Osteocyte (in vitro differentiated cells): Measurements from ENCODE around the gene RNF103. TPM values are rescaled to one million over a fixed set of nuclear protein-coding genes. Genes with fewer than 3 reads are reported as not detected.

Experiments
- DNase-seq: peaks from one replicate; pipeline ENCODE4 v3.0.0; 2021; ENCODE audit warnings: mixed read lengths; ENCODE audit not compliant: unreplicated experiment; ENCODE audit errors: extremely low spot score
- H3K27ac Mint-ChIP-seq: one replicate; pipeline ENCODE4 v1.8.0; 2021; ENCODE audit warnings: mild to moderate bottlenecking, mixed read lengths; ENCODE audit not compliant: unreplicated experiment
- H3K27me3 Mint-ChIP-seq: one replicate; pipeline ENCODE4 v1.8.0; 2021; ENCODE audit warnings: mixed read lengths; ENCODE audit not compliant: unreplicated experiment
- H3K36me3 Mint-ChIP-seq: one replicate; pipeline ENCODE4 v1.8.0; 2021; ENCODE audit warnings: mixed read lengths; ENCODE audit not compliant: unreplicated experiment
- H3K4me1 Mint-ChIP-seq: one replicate; pipeline ENCODE4 v1.8.0; 2021; ENCODE audit warnings: mixed read lengths; ENCODE audit not compliant: unreplicated experiment
- H3K4me3 Mint-ChIP-seq: one replicate; pipeline ENCODE4 v1.8.0; 2021; ENCODE audit warnings: mild to moderate bottlenecking, moderate library complexity, mixed read lengths; ENCODE audit not compliant: unreplicated experiment
- H3K9me3 Mint-ChIP-seq: one replicate; pipeline ENCODE4 v1.8.0; 2021; ENCODE audit warnings: mixed read lengths; ENCODE audit not compliant: unreplicated experiment
- CTCF ChIP-seq: fragments of 200-600 bp; sonication (generic); IDR thresholded peaks from 2 replicates; pipeline ENCODE4 v1.5.0; 2021; ENCODE audit warnings: antibody characterized with exemption, mild to moderate bottlenecking, moderate library complexity
- total RNA-seq: library from RNA; stranded (reverse); gene quantifications from 2 replicates; pipeline ENCODE4 v1.2.1, GENCODE V29; 2021

Gene RNF103
- total RNA-seq, 1 donor from 2014 or later: 35.8 TPM

- H3K9me3 Mint-ChIP-seq: peaks cover 5% of the 10 kb centered on the region
- DNase-seq: peak; percentile 99
- TF ChIP-seq CTCF: no peak
- H3K36me3 Mint-ChIP-seq: no peaks in the 10 kb centered on the region
- peaks cover 22% of the 10 kb centered on the region for H3K4me1 Mint-ChIP-seq
- H3K27me3 Mint-ChIP-seq: peaks cover 11% of the 10 kb centered on the region
- H3K4me3 Mint-ChIP-seq: peak within 1 kb of the TSS; percentile 93
- peak within 1 kb of the TSS; percentile 99 for H3K27ac Mint-ChIP-seq
These were observed 60.6 kb downstream of the RNF103 start, which contains the start of gene CHMP3 for GRCh38 chr2:86562922-86563649. TSS of gene CHMP3 (minus strand) at chr2:86563443. CDS start at chr2:86563348, 95 bp downstream.

GRCh38 chr2:86562485-86562921, 61.2 kb downstream of the RNF103 start:
- H3K36me3 Mint-ChIP-seq: no peaks in the 10 kb centered on the region
- no peak for TF ChIP-seq CTCF
- peak overlapping the region; percentile 93 for H3K4me3 Mint-ChIP-seq
- peaks cover 5% of the 10 kb centered on the region for H3K9me3 Mint-ChIP-seq
- H3K27me3 Mint-ChIP-seq: peaks cover 11% of the 10 kb centered on the region
- peaks cover 22% of the 10 kb centered on the region for H3K4me1 Mint-ChIP-seq
- DNase-seq: no peak
- peak overlapping the region; percentile 99 for H3K27ac Mint-ChIP-seq

GRCh38 chr2:86557836-86558235, 65.8 kb downstream of the RNF103 start:
- Mint-ChIP-seq H3K36me3 (no peaks in the 10 kb centered on the region), H3K4me3 (no peak overlapping the region), H3K9me3 (no peaks in the 10 kb centered on the region), H3K27ac (no peak overlapping the region), H3K4me1 (peaks cover 15% of the 10 kb centered on the region), H3K27me3 (no peaks in the 10 kb centered on the region)
- no peak for DNase-seq
- no peak for TF ChIP-seq CTCF

- H3K9me3 Mint-ChIP-seq: no peaks in the 10 kb centered on the region
- peaks cover 4% of the 10 kb centered on the region for H3K36me3 Mint-ChIP-seq
- peaks cover 5% of the 10 kb centered on the region for H3K4me1 Mint-ChIP-seq
- no peak overlapping the region for H3K4me3 Mint-ChIP-seq
- no peak overlapping the region for H3K27ac Mint-ChIP-seq
- no peaks in the 10 kb centered on the region for H3K27me3 Mint-ChIP-seq
- no peak for DNase-seq
- no peak for TF ChIP-seq CTCF
These were observed 67.2 kb downstream of the RNF103 start for GRCh38 chr2:86556508-86556907.

Other genes starting within 250 kb of the RNF103 start
- gene KDM3A, start 182.5 kb downstream of the RNF103 start, total RNA-seq: 38.9 and 44.8 TPM in 2 replicates
- 111 and 124 TPM in 2 replicates for gene CHMP3, start 60.4 kb downstream of the RNF103 start, total RNA-seq
- 24.3 and 25.8 TPM in 2 replicates for gene RMND5A, start 96.4 kb upstream of the RNF103 start, total RNA-seq
- gene CD8A, start 167.0 kb upstream of the RNF103 start, total RNA-seq: not detected in 2 replicates
- not detected in 2 replicates for gene CD8B, start 238.0 kb upstream of the RNF103 start, total RNA-seq